Smooth muscle cell (in vitro differentiated cells): Measurements from ENCODE around the gene EPAS1. TPM values are rescaled to one million over a fixed set of nuclear protein-coding genes. Genes with fewer than 3 reads are reported as not detected.

Source experiments
- DNase-seq: peaks from one replicate; lab custom pipeline; 2025; ENCODE audit not compliant: unreplicated experiment; lab: John Stamatoyannopoulos, UW
- H2AFZ ChIP-seq: fragments of 200-600 bp; sonication (generic); 2 replicates; pipeline ENCODE4 v1.6.0; 2016; ENCODE audit warnings: antibody characterized with exemption, low read depth, mild to moderate bottlenecking
- H3F3A ChIP-seq: fragments of 200-600 bp; sonication (generic); 2 replicates; pipeline ENCODE4 v1.6.0; 2017; ENCODE audit warnings: antibody characterized with exemption, low read depth
- H3K27ac ChIP-seq: fragments of 200-600 bp; sonication (generic); 2 replicates; pipeline ENCODE4 v1.5.1; 2016; ENCODE audit warnings: low read depth, mild to moderate bottlenecking
- H3K27me3 ChIP-seq: fragments of 200-600 bp; sonication (generic); 2 replicates; pipeline ENCODE4 v1.6.1; 2016; ENCODE audit warnings: low read depth, mild to moderate bottlenecking
- H3K36me3 ChIP-seq: fragments of 200-600 bp; sonication (generic); 2 replicates; pipeline ENCODE4 v1.5.1; 2016; ENCODE audit warnings: low read depth
- H3K4me1 ChIP-seq: fragments of 200-600 bp; sonication (generic); 2 replicates; pipeline ENCODE4 v1.5.1; 2016; ENCODE audit warnings: low read depth
- H3K4me2 ChIP-seq: fragments of 200-600 bp; sonication (generic); 2 replicates; pipeline ENCODE4 v1.6.0; 2016; ENCODE audit warnings: mild to moderate bottlenecking
- H3K4me3 ChIP-seq: fragments of 200-600 bp; sonication (generic); 2 replicates; pipeline ENCODE4 v1.5.1; 2016; ENCODE audit warnings: mild to moderate bottlenecking
- H3K79me2 ChIP-seq: fragments of 200-600 bp; sonication (generic); 2 replicates; pipeline ENCODE4 v1.6.0; 2016; ENCODE audit warnings: low read depth, mild to moderate bottlenecking
- H3K9ac ChIP-seq: fragments of 200-600 bp; sonication (generic); 2 replicates; pipeline ENCODE4 v1.6.0; 2016; ENCODE audit warnings: low read depth
- H3K9me3 ChIP-seq: fragments of 200-600 bp; sonication (generic); replicated peaks from 2 replicates; pipeline ENCODE4 v1.5.1; 2016; ENCODE audit warnings: low read depth
- H4K20me1 ChIP-seq: fragments of 200-600 bp; sonication (generic); 2 replicates; pipeline ENCODE4 v1.6.0; 2016; ENCODE audit warnings: low read depth
- WGBS: methylation state at CpG from one replicate; pipeline ENCODE4 v1.1.7; 2016; ENCODE audit warnings: low lambda C conversion rate; 5-methylcytosine and 5-hydroxymethylcytosine counted together
- polyA plus RNA-seq: library from polyadenylated mRNA; unstranded; fragments of >200 nt; fragmentation: Nextera tagmentation; extraction: Ambion mirVana; gene quantifications from 2 replicates; pipeline ENCODE4 v1.2.1, GENCODE V29; 2016
- total RNA-seq: library from RNA; depleted of rRNA; stranded (reverse); fragments of >200 nt; gene quantifications from 2 replicates; pipeline ENCODE4 v1.2.3, GENCODE V29; 2014
- TF ChIP-seq, protein P1 (sequence below): fragments of 200-600 bp; sonication (generic); IDR thresholded peaks from 2 replicates; pipeline ENCODE4 v1.5.1; 2017; ENCODE audit warnings: borderline replicate concordance, mild to moderate bottlenecking, antibody characterized with exemption; ENCODE audit not compliant: insufficient read depth, poor library complexity, severe bottlenecking

EPAS1 gene
- total and polyA plus RNA-seq, 2 experiments from 2014 or later = 31.7 to 91.6 TPM

- TF ChIP-seq, protein P1, sequence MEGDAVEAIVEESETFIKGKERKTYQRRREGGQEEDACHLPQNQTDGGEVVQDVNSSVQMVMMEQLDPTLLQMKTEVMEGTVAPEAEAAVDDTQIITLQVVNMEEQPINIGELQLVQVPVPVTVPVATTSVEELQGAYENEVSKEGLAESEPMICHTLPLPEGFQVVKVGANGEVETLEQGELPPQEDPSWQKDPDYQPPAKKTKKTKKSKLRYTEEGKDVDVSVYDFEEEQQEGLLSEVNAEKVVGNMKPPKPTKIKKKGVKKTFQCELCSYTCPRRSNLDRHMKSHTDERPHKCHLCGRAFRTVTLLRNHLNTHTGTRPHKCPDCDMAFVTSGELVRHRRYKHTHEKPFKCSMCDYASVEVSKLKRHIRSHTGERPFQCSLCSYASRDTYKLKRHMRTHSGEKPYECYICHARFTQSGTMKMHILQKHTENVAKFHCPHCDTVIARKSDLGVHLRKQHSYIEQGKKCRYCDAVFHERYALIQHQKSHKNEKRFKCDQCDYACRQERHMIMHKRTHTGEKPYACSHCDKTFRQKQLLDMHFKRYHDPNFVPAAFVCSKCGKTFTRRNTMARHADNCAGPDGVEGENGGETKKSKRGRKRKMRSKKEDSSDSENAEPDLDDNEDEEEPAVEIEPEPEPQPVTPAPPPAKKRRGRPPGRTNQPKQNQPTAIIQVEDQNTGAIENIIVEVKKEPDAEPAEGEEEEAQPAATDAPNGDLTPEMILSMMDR = no peak
- DNase-seq = no peak
- Histone ChIP-seq H3F3A (peaks cover 8% of the 10 kb centered on the region), H2AFZ (no peak overlapping the region), H3K4me2 (peak overlapping the region; percentile 37), H3K36me3 (no peaks in the 10 kb centered on the region), H3K27me3 (no peaks in the 10 kb centered on the region), H3K4me3 (no peak overlapping the region), H3K79me2 (no peaks in the 10 kb centered on the region), H3K9ac (no peak overlapping the region), H3K27ac (peak overlapping the region; percentile 38), H3K4me1 (no peaks in the 10 kb centered on the region), H4K20me1 (no peaks in the 10 kb centered on the region), H3K9me3 (no peaks in the 10 kb centered on the region)
- 33% methylated on average over 5 of the region's 5 CpGs for WGBS
These were observed 44.1 kb upstream of the EPAS1 start for GRCh38 chr2:46252891-46253659.

GRCh38 chr2:46254474-46254873, 42.7 kb upstream of the EPAS1 start:
- Histone ChIP-seq H4K20me1 (no peaks in the 10 kb centered on the region), H3F3A (peaks cover 8% of the 10 kb centered on the region)

GRCh38 chr2:46256563-46257142, 40.6 kb upstream of the EPAS1 start:
- TF ChIP-seq, protein P1 = no peak
- Histone ChIP-seq H3K4me3 (no peak overlapping the region), H3K27ac (no peak overlapping the region), H3K36me3 (no peaks in the 10 kb centered on the region), H3K79me2 (no peaks in the 10 kb centered on the region), H4K20me1 (no peaks in the 10 kb centered on the region), H3K4me2 (no peak overlapping the region), H3F3A (peaks cover 8% of the 10 kb centered on the region), H3K9ac (no peak overlapping the region), H3K27me3 (no peaks in the 10 kb centered on the region), H3K4me1 (no peaks in the 10 kb centered on the region), H3K9me3 (no peaks in the 10 kb centered on the region), H2AFZ (no peak overlapping the region)
- DNase-seq = no peak
- 88% methylated on average over 5 of the region's 5 CpGs for WGBS

More at GRCh38 chr2:46254474-46254873, 42.7 kb upstream of the EPAS1 start:
- H3K27ac ChIP-seq = no peak overlapping the region
- whole genome bisulfite sequencing = 65% methylated on average over 4 of the region's 4 CpGs
- TF ChIP-seq, protein P1 = no peak
- DNase-seq = no peak
- H3K4me2 ChIP-seq = no peak overlapping the region
- no peaks in the 10 kb centered on the region for H3K79me2 ChIP-seq
- no peaks in the 10 kb centered on the region for H3K9me3 ChIP-seq
- H3K36me3 ChIP-seq = no peaks in the 10 kb centered on the region
- H2AFZ ChIP-seq = no peak overlapping the region
- H3K9ac ChIP-seq = no peak overlapping the region
- no peak overlapping the region for H3K4me3 ChIP-seq
- no peaks in the 10 kb centered on the region for H3K27me3 ChIP-seq
- H3K4me1 ChIP-seq = no peaks in the 10 kb centered on the region

GRCh38 chr2:46257476-46257875, 39.7 kb upstream of the EPAS1 start:
- WGBS = 45% methylated on average over 4 of the region's 4 CpGs
- H3K36me3 ChIP-seq = no peaks in the 10 kb centered on the region
- no peak overlapping the region for H3K9ac ChIP-seq
- no peak overlapping the region for H3K4me3 ChIP-seq
- no peaks in the 10 kb centered on the region for H4K20me1 ChIP-seq
- DNase-seq = no peak
- no peak overlapping the region for H3K4me2 ChIP-seq
- TF ChIP-seq, protein P1 = no peak
- H3K27ac ChIP-seq = no peak overlapping the region
- H3K9me3 ChIP-seq = no peaks in the 10 kb centered on the region
- H3F3A ChIP-seq = peaks cover 6% of the 10 kb centered on the region
- no peak overlapping the region for H2AFZ ChIP-seq
- no peaks in the 10 kb centered on the region for H3K4me1 ChIP-seq
- no peaks in the 10 kb centered on the region for H3K79me2 ChIP-seq
- no peaks in the 10 kb centered on the region for H3K27me3 ChIP-seq
